ENCODE results near the gene HS3ST5.

- TF ChIP-seq JUND (IDR thresholded peaks at IDR 0.05) (no peak), RAD21 (IDR thresholded peaks at IDR 0.05; ENCODE audit: low read depth) (peak; percentile 34), SRF (IDR thresholded peaks at IDR 0.05; ENCODE audit: low read depth) (no peak), REST (IDR thresholded peaks at IDR 0.05; ENCODE audit: low read depth) (no peak), POLR2A (IDR thresholded peaks at IDR 0.05; ENCODE audit: borderline replicate concordance, extremely low read depth, insufficient read depth, insufficient read length) (no peak), EGR1 (IDR thresholded peaks at IDR 0.05; ENCODE audit: low read depth) (no peak), ATF3 (IDR thresholded peaks at IDR 0.05) (no peak), FOSL1 (IDR thresholded peaks at IDR 0.05; ENCODE audit: low read depth) (no peak)
- TF ChIP-seq, protein P1, sequence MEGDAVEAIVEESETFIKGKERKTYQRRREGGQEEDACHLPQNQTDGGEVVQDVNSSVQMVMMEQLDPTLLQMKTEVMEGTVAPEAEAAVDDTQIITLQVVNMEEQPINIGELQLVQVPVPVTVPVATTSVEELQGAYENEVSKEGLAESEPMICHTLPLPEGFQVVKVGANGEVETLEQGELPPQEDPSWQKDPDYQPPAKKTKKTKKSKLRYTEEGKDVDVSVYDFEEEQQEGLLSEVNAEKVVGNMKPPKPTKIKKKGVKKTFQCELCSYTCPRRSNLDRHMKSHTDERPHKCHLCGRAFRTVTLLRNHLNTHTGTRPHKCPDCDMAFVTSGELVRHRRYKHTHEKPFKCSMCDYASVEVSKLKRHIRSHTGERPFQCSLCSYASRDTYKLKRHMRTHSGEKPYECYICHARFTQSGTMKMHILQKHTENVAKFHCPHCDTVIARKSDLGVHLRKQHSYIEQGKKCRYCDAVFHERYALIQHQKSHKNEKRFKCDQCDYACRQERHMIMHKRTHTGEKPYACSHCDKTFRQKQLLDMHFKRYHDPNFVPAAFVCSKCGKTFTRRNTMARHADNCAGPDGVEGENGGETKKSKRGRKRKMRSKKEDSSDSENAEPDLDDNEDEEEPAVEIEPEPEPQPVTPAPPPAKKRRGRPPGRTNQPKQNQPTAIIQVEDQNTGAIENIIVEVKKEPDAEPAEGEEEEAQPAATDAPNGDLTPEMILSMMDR (IDR thresholded peaks at IDR 0.05 in 2 of 3, conservative IDR thresholded peaks at IDR 0.05 in 1 of 3; ENCODE audit: borderline replicate concordance in 1 of 3, insufficient read depth in 1 of 3, low read depth in 2 of 3, low read length in 2 of 3) = peak; percentile 39 to 54 (median 43); a peak in 5 of 6 replicates
Observed at GRCh38 chr6:114304304-114304887, 38.4 kb downstream of the HS3ST5 start.

Measured in HCT116 (cell line).